ENCODE measurements around the gene PCYOX1L.

PCYOX1L gene

DNA sequence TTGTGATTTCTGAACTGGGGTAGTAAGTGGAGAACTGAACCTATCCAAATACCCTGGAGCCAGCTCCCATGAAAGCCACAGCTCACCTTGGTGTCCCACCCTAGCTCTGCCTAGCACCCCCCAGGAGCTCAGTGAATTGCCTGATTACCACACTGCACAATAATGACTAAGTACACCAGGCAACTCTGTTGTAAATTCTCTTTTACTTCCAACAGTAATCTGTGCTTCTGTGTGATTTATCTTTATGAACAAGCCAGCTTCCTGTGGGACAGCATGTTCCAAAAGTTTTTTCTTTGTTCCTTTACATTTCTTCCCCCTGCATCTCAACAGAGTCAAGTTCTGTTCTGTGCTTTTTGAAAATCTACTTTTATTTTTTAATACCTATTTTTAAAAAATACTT is 34.6 kb upstream of the PCYOX1L start:
- no peak for DNase-seq (ENCODE audit: low read depth)
- TF ChIP-seq, protein P1, sequence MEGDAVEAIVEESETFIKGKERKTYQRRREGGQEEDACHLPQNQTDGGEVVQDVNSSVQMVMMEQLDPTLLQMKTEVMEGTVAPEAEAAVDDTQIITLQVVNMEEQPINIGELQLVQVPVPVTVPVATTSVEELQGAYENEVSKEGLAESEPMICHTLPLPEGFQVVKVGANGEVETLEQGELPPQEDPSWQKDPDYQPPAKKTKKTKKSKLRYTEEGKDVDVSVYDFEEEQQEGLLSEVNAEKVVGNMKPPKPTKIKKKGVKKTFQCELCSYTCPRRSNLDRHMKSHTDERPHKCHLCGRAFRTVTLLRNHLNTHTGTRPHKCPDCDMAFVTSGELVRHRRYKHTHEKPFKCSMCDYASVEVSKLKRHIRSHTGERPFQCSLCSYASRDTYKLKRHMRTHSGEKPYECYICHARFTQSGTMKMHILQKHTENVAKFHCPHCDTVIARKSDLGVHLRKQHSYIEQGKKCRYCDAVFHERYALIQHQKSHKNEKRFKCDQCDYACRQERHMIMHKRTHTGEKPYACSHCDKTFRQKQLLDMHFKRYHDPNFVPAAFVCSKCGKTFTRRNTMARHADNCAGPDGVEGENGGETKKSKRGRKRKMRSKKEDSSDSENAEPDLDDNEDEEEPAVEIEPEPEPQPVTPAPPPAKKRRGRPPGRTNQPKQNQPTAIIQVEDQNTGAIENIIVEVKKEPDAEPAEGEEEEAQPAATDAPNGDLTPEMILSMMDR (IDR thresholded peaks at IDR 0.05; ENCODE audit: low read depth, low read length, missing control alignments) = no peak
- H3K4me3 ChIP-seq (ENCODE audit: low read depth, low read length) = no peak overlapping the region

DNA sequence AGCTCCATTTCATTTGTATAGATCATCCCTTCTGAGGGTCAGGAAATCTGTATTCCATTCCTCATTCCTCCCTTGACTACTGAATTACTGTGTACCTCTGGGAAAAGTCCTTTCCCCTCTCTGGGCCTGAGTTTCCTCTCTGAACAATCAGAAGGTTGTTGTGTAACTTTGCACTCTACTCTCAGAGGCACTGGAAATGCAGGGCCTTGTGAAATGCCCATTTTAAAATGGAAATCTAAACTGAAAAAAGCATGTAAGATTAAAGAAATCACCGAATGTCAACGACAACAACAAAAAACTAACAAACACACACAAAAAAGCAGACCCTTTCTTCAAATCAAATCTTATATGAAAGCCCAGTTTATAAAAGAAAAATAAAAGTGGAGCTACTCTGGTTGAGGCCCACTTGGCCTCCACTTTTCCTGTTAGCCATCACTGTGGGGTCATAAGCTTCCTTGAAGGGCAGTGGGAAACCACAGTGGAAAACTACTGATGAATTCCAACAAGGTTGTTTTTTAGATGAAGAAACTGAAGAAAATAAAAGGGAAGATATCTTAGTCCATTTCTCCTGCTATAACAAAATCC is 34.1 kb upstream of the PCYOX1L start:
- H3K4me3 ChIP-seq (ENCODE audit: low read depth, low read length) = no peak overlapping the region
- no peak for DNase-seq (ENCODE audit: low read depth)
- TF ChIP-seq, protein P1 (IDR thresholded peaks at IDR 0.05; ENCODE audit: low read depth, low read length, missing control alignments) = no peak

GRCh38 chr5:149324641-149325040 is 33.2 kb upstream of the PCYOX1L start:
- TF ChIP-seq, protein P1 (IDR thresholded peaks at IDR 0.05; ENCODE audit: low read depth, low read length, missing control alignments) = no peak
- H3K4me3 ChIP-seq (ENCODE audit: low read depth, low read length) = no peak overlapping the region
- DNase-seq (ENCODE audit: low read depth) = no peak

GRCh38 chr5:149325166-149325735 is 32.6 kb upstream of the PCYOX1L start:
- no peak overlapping the region for H3K4me3 ChIP-seq (ENCODE audit: low read depth, low read length)
- TF ChIP-seq, protein P1 (IDR thresholded peaks at IDR 0.05; ENCODE audit: low read depth, low read length, missing control alignments) = no peak
- DNase-seq (ENCODE audit: low read depth) = no peak

- H3K4me3 ChIP-seq (ENCODE audit: low read depth, low read length) = no peak overlapping the region
- no peak for DNase-seq (ENCODE audit: low read depth)
- TF ChIP-seq, protein P1 (IDR thresholded peaks at IDR 0.05; ENCODE audit: low read depth, low read length, missing control alignments) = no peak
Measured at GRCh38 chr5:149325894-149326293, 32.0 kb upstream of the PCYOX1L start.

DNA sequence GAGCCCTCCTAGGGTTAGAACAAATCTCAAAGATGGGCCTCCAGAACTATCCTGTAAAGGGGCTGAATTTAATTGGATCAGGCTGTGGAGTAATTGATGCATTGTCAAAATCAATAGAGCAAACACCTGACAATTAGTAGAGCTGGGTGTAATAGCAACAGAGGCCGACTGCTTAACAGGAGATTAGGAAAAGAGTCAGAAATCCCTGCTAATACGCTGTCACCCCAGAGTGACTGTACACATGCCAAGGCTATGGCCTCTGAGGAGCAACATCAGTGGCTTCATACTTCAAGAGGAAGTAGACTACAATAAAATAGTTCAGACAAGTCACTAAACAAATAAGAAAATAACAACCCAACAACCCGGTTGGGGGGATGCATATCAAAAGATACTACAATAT is 31.2 kb upstream of the PCYOX1L start:
- DNase-seq (ENCODE audit: low read depth) = no peak
- TF ChIP-seq, protein P1 (IDR thresholded peaks at IDR 0.05; ENCODE audit: low read depth, low read length, missing control alignments) = no peak
- no peak overlapping the region for H3K4me3 ChIP-seq (ENCODE audit: low read depth, low read length)

- no peak for DNase-seq (ENCODE audit: low read depth)
- TF ChIP-seq, protein P1 (IDR thresholded peaks at IDR 0.05; ENCODE audit: low read depth, low read length, missing control alignments) = no peak
- no peak overlapping the region for H3K4me3 ChIP-seq (ENCODE audit: low read depth, low read length)
Measured at GRCh38 chr5:149328177-149328576, 29.7 kb upstream of the PCYOX1L start.
